PC-3 (cell line): ENCODE measurements around the gene PDSS2. TPM values are rescaled to one million over a fixed set of nuclear protein-coding genes. Genes with fewer than 3 reads are reported as not detected.

Experiments used
- ATAC-seq: fragments of 200-7000 bp; cut with Tn5 transposase; 2 replicates; pipeline ENCODE4 v1.9.1; 2020; ENCODE audit warnings: mild to moderate bottlenecking, moderate library complexity
- BruUV-seq: library from RNA; stranded (reverse); fragments of 400-500 nt; replicated peaks from 2 replicates; lab custom pipeline; 2021; lab: Mats Ljungman, UMichigan
- CTCF ChIA-PET: fragments of 300-600 bp; sonication (Branson Sonifier 250); formaldehyde crosslinking; loops from one replicate; lab custom pipeline; 2022; ENCODE audit warnings: antibody characterized with exemption; lab: Charles Lee
- POLR2A ChIA-PET: fragments of 300-600 bp; sonication (Branson Sonifier 250); formaldehyde crosslinking; loops from one replicate; lab custom pipeline; 2022; ENCODE audit warnings: antibody characterized with exemption; ENCODE audit not compliant: unreplicated experiment; lab: Charles Lee
- DNase-seq: peaks from one replicate; pipeline ENCODE4 v3.0.0-alpha.2; 2015
- H2AFZ ChIP-seq: fragments of 300-600 bp; sonication (generic); 2 replicates; pipeline ENCODE4 v1.6.0; 2016; ENCODE audit warnings: antibody characterized with exemption, low read length
- H3F3A ChIP-seq: fragments of 300-600 bp; sonication (generic); one replicate; pipeline ENCODE4 v1.6.0; 2017; ENCODE audit warnings: antibody characterized with exemption, low read length, control low read depth, mild to moderate bottlenecking; ENCODE audit not compliant: unreplicated experiment
- H3K27ac ChIP-seq: fragments of 300-600 bp; sonication (generic); 2 replicates; pipeline ENCODE4 v1.5.1; 2016; ENCODE audit warnings: mild to moderate bottlenecking, low read length
- H3K27me3 ChIP-seq: fragments of 300-600 bp; sonication (generic); 2 replicates; pipeline ENCODE4 v1.6.1; 2016; ENCODE audit warnings: low read length, mixed read lengths
- H3K36me3 ChIP-seq: fragments of 300-600 bp; sonication (generic); 2 replicates; pipeline ENCODE4 v1.6.1; 2016; ENCODE audit warnings: low read depth, mixed run types, low read length, mixed read lengths
- H3K4me1 ChIP-seq: fragments of 300-600 bp; sonication (generic); 2 replicates; pipeline ENCODE4 v1.5.1; 2016; ENCODE audit warnings: low read length; ENCODE audit not compliant: insufficient read depth
- H3K4me2 ChIP-seq: fragments of 300-600 bp; sonication (generic); 2 replicates; pipeline ENCODE4 v1.6.0; 2016; ENCODE audit warnings: low read length
- H3K4me3 ChIP-seq: fragments of 300-600 bp; sonication (generic); 2 replicates; pipeline ENCODE4 v1.5.1; 2016; ENCODE audit warnings: mild to moderate bottlenecking, low read length, mixed read lengths
- H3K79me2 ChIP-seq: fragments of 300-600 bp; sonication (generic); 2 replicates; pipeline ENCODE4 v1.6.1; 2017; ENCODE audit warnings: low read length, mixed read lengths
- H3K9ac ChIP-seq: fragments of 300-600 bp; sonication (generic); 2 replicates; pipeline ENCODE4 v1.6.0; 2016; ENCODE audit warnings: mild to moderate bottlenecking, low read length
- H3K9me2 ChIP-seq: fragments of 300-600 bp; sonication (generic); replicated peaks from 2 replicates; pipeline ENCODE4 v1.6.1; 2016; ENCODE audit warnings: mixed run types, low read length, mixed read lengths
- H3K9me3 ChIP-seq: fragments of 300-600 bp; sonication (generic); 2 replicates; pipeline ENCODE4 v1.6.1; 2016; ENCODE audit warnings: low read length, mixed read lengths
- H4K20me1 ChIP-seq: fragments of 300-600 bp; sonication (generic); 2 replicates; pipeline ENCODE4 v1.6.1; 2016; ENCODE audit warnings: low read length, mixed read lengths
- CTCF ChIP-seq: fragments of 300-600 bp; sonication (generic); conservative IDR thresholded peaks from 2 replicates; pipeline ENCODE4 v1.5.1; 2017; ENCODE audit warnings: antibody characterized with exemption, low read depth, mild to moderate bottlenecking, low read length
- EZH2 ChIP-seq: fragments of 300-600 bp; sonication (generic); IDR thresholded peaks from one replicate; pipeline ENCODE4 v1.6.1; 2017; ENCODE audit warnings: antibody characterized with exemption, mild to moderate bottlenecking, low read length; ENCODE audit not compliant: unreplicated experiment
- EZH2phosphoT487 ChIP-seq: fragments of 300-600 bp; sonication (generic); IDR thresholded peaks from 2 replicates; pipeline ENCODE4 v1.6.1; 2018; ENCODE audit warnings: mild to moderate bottlenecking, antibody characterized with exemption, low read length, borderline replicate concordance
- intact Hi-C: fragments of 100-400 bp; cut with micrococcal nuclease; formaldehyde crosslinking; loops from 2 replicates; pipeline ENCODE4 v1.9.0; 2023
- total RNA-seq: library from RNA; depleted of rRNA; stranded (reverse); fragments of >200 nt; gene quantifications from 2 replicates; pipeline ENCODE4 v1.2.3, GENCODE V29; 2014

The PDSS2 gene
- total RNA-seq, 1 experiment from 2014 or later, result 6.6 TPM

- ChIA-PET POLR2A (no interaction called here), CTCF (no interaction called here)
- no peaks in the 10 kb centered on the region for H3K9me2 ChIP-seq
- no peak overlapping the region for H3K4me2 ChIP-seq
- H3K79me2 ChIP-seq, result no peaks in the 10 kb centered on the region
- H3K27me3 ChIP-seq, result no peaks in the 10 kb centered on the region
- H3F3A ChIP-seq, result no peaks in the 10 kb centered on the region
- intact Hi-C loops, result no loop called here
- ATAC-seq (no peak), DNase-seq (no peak)
- H4K20me1 ChIP-seq, result no peaks in the 10 kb centered on the region
- H3K9me3 ChIP-seq, result no peaks in the 10 kb centered on the region
- H3K9ac ChIP-seq, result no peak overlapping the region
- TF ChIP-seq EZH2phosphoT487 (no peak), CTCF (no peak), EZH2 (no peak)
- BruUV-seq, result no TSS peak
- H3K4me3 ChIP-seq, result no peak overlapping the region
- no peaks in the 10 kb centered on the region; the same call in 1 of the 2 replicates for H3K36me3 ChIP-seq
- H3K4me1 ChIP-seq, result no peaks in the 10 kb centered on the region
- H2AFZ ChIP-seq, result no peak overlapping the region
- no peak overlapping the region for H3K27ac ChIP-seq
Observed at GRCh38 chr6:107442938-107443607, 16.3 kb downstream of the PDSS2 start.

DNA sequence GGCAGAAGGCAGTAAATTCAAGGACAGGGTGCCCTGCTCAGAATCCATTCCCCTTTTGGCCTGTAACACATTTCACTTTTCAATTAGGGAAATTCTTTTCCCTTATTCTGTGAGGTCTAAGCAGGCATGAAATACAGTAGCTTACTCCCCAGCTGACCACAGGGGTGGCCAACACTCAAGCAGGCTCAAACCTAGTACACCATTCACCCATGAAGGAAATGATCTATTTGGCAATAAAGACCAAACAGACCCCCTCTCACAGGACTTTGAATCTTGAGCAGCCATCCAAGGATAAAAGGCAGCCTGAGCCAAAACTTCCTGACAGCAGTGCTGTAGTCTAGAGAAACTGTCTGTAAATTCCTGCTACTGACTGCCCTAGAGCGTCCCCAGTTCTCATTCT lies 17.7 kb downstream of the PDSS2 start:
- no peaks in the 10 kb centered on the region for H3K9me3 ChIP-seq
- H3K27me3 ChIP-seq, result no peaks in the 10 kb centered on the region
- no peak overlapping the region for H2AFZ ChIP-seq
- H4K20me1 ChIP-seq, result no peaks in the 10 kb centered on the region
- no peaks in the 10 kb centered on the region; the same call in 1 of the 2 replicates for H3K36me3 ChIP-seq
- H3F3A ChIP-seq, result no peaks in the 10 kb centered on the region
- no TSS peak for BruUV-seq
- ATAC-seq (no peak), DNase-seq (no peak)
- no peaks in the 10 kb centered on the region for H3K4me1 ChIP-seq
- no peaks in the 10 kb centered on the region for H3K79me2 ChIP-seq
- H3K9me2 ChIP-seq, result no peaks in the 10 kb centered on the region
- H3K4me2 ChIP-seq, result no peak overlapping the region
- ChIA-PET CTCF (no interaction called here), POLR2A (no interaction called here)
- H3K4me3 ChIP-seq, result no peak overlapping the region
- intact Hi-C loops, result no loop called here
- H3K27ac ChIP-seq, result no peak overlapping the region
- TF ChIP-seq EZH2phosphoT487, result no peak
- TF ChIP-seq CTCF, result no peak
- TF ChIP-seq EZH2, result no peak
- no peak overlapping the region for H3K9ac ChIP-seq

DNA sequence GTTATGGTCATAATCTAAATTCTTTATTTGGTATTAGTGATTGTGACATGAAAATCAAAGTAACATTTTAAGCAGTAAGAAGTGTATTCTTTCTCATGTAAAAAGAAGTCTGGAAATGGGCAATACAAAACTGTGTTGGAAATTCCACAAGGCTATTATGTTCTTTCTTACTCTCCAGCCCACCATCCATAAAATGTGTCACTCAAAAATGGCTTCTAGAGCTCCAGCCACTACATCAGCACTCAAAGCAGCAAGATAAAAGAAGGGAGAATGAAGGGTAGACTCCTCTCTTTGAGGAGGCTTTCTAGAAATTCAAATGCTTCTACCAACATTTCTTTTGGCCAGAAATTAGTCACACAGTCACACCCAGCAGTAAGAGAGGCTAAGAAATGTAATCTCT lies 18.4 kb downstream of the PDSS2 start:
- no peaks in the 10 kb centered on the region for H3F3A ChIP-seq
- ChIA-PET POLR2A (no interaction called here), CTCF (no interaction called here)
- no peaks in the 10 kb centered on the region; the same call in 1 of the 2 replicates for H3K36me3 ChIP-seq
- no peak for TF ChIP-seq CTCF
- no peak for TF ChIP-seq EZH2phosphoT487
- TF ChIP-seq EZH2, result no peak
- no TSS peak for BruUV-seq
- no peaks in the 10 kb centered on the region for H3K27me3 ChIP-seq
- H3K9ac ChIP-seq, result no peak overlapping the region
- no peaks in the 10 kb centered on the region for H3K79me2 ChIP-seq
- no peaks in the 10 kb centered on the region for H3K9me2 ChIP-seq
- no peak overlapping the region for H3K4me3 ChIP-seq
- H4K20me1 ChIP-seq, result no peaks in the 10 kb centered on the region
- H3K9me3 ChIP-seq, result no peaks in the 10 kb centered on the region
- H2AFZ ChIP-seq, result no peak overlapping the region
- no peak overlapping the region for H3K27ac ChIP-seq
- DNase-seq (no peak), ATAC-seq (no peak)
- no peak overlapping the region for H3K4me2 ChIP-seq
- H3K4me1 ChIP-seq, result no peaks in the 10 kb centered on the region
- intact Hi-C loops, result no loop called here
